ENCODE data around the gene KRTAP3-3. TPM values are rescaled to one million over a fixed set of nuclear protein-coding genes. Genes with fewer than 3 reads are reported as not detected.

Gene KRTAP3-3
- total RNA-seq, 3 donors from 2014 or later, result not detected

DNA sequence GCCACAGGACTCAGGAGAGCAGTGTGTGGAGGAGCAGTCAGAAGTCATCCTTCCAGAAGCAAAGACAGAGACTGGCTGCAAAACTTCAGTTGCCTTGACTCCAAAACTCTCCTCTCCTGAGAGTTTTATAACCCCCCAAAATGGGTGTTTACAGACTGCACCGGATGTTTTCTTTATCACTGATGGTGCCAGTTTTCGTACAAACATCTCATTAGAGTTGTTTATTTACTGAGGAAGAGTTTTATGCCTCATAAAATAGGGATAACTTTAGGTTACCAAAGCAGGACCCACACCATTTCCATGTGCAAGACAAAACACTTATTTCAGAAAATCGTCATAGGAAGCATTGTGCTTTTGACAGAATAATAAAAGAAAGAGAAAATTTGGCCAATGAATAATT is 9.7 kb downstream of the KRTAP3-3 start, which contains the start of gene KRT40:
Gene KRT40 (minus strand): TSS at position 101 of the 400 bp plus-strand sequence. CDS start 53 bp downstream, at position 48.
- no peaks in the 10 kb centered on the region for H3K36me3 ChIP-seq
- no peaks in the 10 kb centered on the region for H3K9me3 ChIP-seq
- H3K4me3 ChIP-seq, result no peak within 1 kb of the TSS
- TF ChIP-seq POLR2A (IDR thresholded peaks at IDR 0.05), result no peak
- intact Hi-C loops (cut with DNase I; ENCODE audit: low total_unique reads), result loop anchor here (5.0 kb wide), 1 partner anchor 118 kb away; the partner anchor contains the start of gene KRTAP4-16
- no peaks in the 10 kb centered on the region for H3K4me1 ChIP-seq
- no peak within 1 kb of the TSS for H3K27ac ChIP-seq
- no peaks in the 10 kb centered on the region for H3K27me3 ChIP-seq
- no peak for DNase-seq (ENCODE audit: low spot score in 2 of 2)

DNA sequence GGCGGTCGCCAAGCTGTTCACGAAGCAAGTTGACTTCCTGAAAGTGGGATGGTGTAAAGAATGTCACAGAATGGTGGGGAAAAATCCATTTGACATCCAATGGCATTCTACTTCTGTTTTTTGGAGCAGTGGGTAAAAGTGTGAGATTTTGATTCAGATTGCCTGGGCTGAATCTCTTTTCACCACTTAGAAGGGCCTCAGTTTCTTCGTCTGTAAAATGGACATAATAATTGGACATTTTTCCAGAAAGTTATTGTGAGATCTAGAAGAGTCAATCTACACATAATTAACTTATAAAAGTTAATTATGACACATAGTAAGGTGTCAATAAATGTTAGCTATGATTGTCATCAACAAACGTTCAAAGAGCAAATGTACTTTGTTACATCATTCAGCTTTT is 12.8 kb downstream of the KRTAP3-3 start:
- intact Hi-C loops (cut with DNase I; ENCODE audit: low total_unique reads), result loop anchor here (5.0 kb wide), 1 partner anchor 121 kb away; the partner anchor contains the start of gene KRTAP4-16
- H3K27ac ChIP-seq, result peak overlapping the region; percentile 22 to 32
- TF ChIP-seq, protein P1, sequence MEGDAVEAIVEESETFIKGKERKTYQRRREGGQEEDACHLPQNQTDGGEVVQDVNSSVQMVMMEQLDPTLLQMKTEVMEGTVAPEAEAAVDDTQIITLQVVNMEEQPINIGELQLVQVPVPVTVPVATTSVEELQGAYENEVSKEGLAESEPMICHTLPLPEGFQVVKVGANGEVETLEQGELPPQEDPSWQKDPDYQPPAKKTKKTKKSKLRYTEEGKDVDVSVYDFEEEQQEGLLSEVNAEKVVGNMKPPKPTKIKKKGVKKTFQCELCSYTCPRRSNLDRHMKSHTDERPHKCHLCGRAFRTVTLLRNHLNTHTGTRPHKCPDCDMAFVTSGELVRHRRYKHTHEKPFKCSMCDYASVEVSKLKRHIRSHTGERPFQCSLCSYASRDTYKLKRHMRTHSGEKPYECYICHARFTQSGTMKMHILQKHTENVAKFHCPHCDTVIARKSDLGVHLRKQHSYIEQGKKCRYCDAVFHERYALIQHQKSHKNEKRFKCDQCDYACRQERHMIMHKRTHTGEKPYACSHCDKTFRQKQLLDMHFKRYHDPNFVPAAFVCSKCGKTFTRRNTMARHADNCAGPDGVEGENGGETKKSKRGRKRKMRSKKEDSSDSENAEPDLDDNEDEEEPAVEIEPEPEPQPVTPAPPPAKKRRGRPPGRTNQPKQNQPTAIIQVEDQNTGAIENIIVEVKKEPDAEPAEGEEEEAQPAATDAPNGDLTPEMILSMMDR (IDR thresholded peaks at IDR 0.05), result no peak
- TF ChIP-seq POLR2A (IDR thresholded peaks at IDR 0.05), result no peak
- no peak for TF ChIP-seq POLR2AphosphoS5 (IDR thresholded peaks at IDR 0.05)
- peak overlapping the region in 1 of 3 donors; percentile 33 for H3K4me3 ChIP-seq
- no peaks in the 10 kb centered on the region for H3K36me3 ChIP-seq
- H3K9me3 ChIP-seq, result no peaks in the 10 kb centered on the region
- H3K4me1 ChIP-seq, result no peaks in the 10 kb centered on the region
- no peaks in the 10 kb centered on the region for H3K27me3 ChIP-seq
- DNase-seq (ENCODE audit: low spot score in 2 of 2), result no peak

DNA sequence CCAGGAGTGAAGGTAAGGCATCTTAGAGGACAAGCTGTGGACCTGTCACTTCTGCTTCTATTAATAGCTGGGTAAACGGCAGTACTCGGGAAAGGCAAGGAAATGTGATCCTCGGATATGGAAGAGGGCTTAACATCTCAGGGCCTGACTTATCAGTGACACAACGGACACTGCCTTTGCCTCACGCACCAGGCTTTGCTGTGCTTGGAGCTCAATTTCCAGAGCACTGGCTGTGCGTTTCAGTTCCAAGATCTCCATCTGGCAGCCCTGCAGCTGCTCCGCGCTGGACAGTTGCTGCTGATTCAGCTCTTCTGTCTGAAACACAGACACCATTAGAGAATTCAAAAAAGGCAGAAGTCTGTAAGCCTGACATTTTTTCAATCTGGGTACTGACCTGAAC is 13.4 kb downstream of the KRTAP3-3 start:
- Histone ChIP-seq H3K27ac (peak overlapping the region; percentile 22 to 32), H3K4me1 (no peaks in the 10 kb centered on the region), H3K4me3 (peak overlapping the region in 1 of 3 donors; percentile 33), H3K27me3 (no peaks in the 10 kb centered on the region), H3K36me3 (no peaks in the 10 kb centered on the region), H3K9me3 (no peaks in the 10 kb centered on the region)
- TF ChIP-seq POLR2AphosphoS5 (IDR thresholded peaks at IDR 0.05) (no peak), POLR2A (IDR thresholded peaks at IDR 0.05) (no peak)
- TF ChIP-seq, protein P1 (IDR thresholded peaks at IDR 0.05), result no peak
- intact Hi-C loops (cut with DNase I; ENCODE audit: low total_unique reads), result loop anchor here (5.0 kb wide), 1 partner anchor 122 kb away; the partner anchor contains the start of gene KRTAP4-16
- no peak for DNase-seq (ENCODE audit: low spot score in 2 of 2)

DNA sequence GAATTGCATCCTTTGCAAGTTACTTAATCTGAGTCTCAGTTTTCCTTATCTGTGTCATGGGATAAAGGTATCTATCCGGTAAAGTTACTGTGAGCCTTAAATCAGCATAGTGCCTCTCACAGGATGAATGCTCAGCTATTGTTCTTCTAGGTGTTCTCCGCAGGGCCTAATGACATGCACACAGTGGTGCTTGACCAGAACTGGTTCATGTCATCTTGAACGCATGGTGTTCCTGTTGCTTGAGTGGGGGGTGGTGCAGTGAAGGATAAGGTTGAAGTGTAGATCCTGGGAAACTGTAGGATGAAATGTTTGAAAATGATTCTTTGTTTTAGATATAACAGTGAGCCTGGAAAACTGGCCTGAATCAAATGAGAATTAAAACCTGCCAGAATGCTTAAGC is 13.8 kb downstream of the KRTAP3-3 start:
- H3K36me3 ChIP-seq, result no peaks in the 10 kb centered on the region
- no peaks in the 10 kb centered on the region for H3K4me1 ChIP-seq
- no peak overlapping the region for H3K27ac ChIP-seq
- no peak for TF ChIP-seq POLR2AphosphoS5 (IDR thresholded peaks at IDR 0.05)
- TF ChIP-seq, protein P1 (IDR thresholded peaks at IDR 0.05), result no peak
- no peak for TF ChIP-seq POLR2A (IDR thresholded peaks at IDR 0.05)
- no peak for DNase-seq (ENCODE audit: low spot score in 2 of 2)
- no peak overlapping the region for H3K4me3 ChIP-seq
- no peaks in the 10 kb centered on the region for H3K9me3 ChIP-seq
- no peaks in the 10 kb centered on the region for H3K27me3 ChIP-seq
- intact Hi-C loops (cut with DNase I; ENCODE audit: low total_unique reads), result loop anchor here (5.0 kb wide), 1 partner anchor 122 kb away; the partner anchor contains the start of gene KRTAP4-16

DNA sequence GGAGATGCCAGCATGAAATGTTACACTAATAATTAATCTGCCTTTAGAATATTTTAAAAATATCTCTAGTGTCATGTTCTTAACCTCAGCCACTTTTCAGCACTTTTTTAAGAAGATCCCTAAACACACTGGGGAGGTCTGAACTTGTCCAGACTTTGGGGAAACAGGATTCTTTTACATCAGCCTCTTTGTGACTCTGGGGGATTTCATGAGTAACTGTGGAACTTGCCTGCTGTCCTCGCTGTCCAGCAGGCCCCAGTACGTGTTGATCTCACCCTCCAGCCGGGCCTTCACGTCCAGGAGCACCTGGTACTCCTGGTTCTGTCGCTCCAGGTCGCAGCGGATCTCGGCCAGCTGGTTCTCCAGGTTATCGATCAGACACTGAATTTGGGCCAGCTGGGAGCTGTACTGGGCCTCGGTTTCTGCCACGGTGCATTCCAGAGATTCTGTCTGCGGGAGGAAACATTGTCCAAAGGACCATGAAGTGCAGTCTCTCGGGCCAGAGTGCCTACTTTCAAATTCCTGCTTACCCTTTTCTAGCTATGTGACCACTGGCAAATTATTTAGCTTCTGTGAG is 15.3 kb downstream of the KRTAP3-3 start:
- peak overlapping the region; percentile 64 to 82 for H3K27ac ChIP-seq
- H3K27me3 ChIP-seq, result no peaks in the 10 kb centered on the region
- no peak for DNase-seq (ENCODE audit: low spot score in 2 of 2)
- H3K4me3 ChIP-seq, result no peak overlapping the region
- intact Hi-C loops (cut with DNase I; ENCODE audit: low total_unique reads), result no loop called here
- H3K4me1 ChIP-seq, result no peaks in the 10 kb centered on the region
- TF ChIP-seq POLR2A (IDR thresholded peaks at IDR 0.05) (no peak), POLR2AphosphoS5 (IDR thresholded peaks at IDR 0.05) (no peak)
- TF ChIP-seq, protein P1 (IDR thresholded peaks at IDR 0.05), result no peak
- no peaks in the 10 kb centered on the region for H3K36me3 ChIP-seq
- H3K9me3 ChIP-seq, result no peaks in the 10 kb centered on the region

Data from breast epithelium (tissue), 4 donors.